B cell (primary cell): ENCODE data around the gene RNF227. TPM values are rescaled to one million over a fixed set of nuclear protein-coding genes. Genes with fewer than 3 reads are reported as not detected.

Source experiments
- ATAC-seq: fragments of 200-7000 bp; cut with Tn5 transposase; one replicate; pipeline ENCODE4 v1.10.0; 2021; ENCODE audit warnings: low read depth, mild to moderate bottlenecking, moderate number of reproducible peaks, moderate library complexity
- CTCF ChIA-PET: fragments of 350-600 bp; sonication (Branson Sonifier 250); formaldehyde crosslinking; loops from one replicate; lab custom pipeline; 2021; ENCODE audit warnings: antibody characterized with exemption, inconsistent platforms; lab: Charles Lee
- POLR2A ChIA-PET: fragments of 350-600 bp; sonication (Branson Sonifier 250); formaldehyde crosslinking; loops from one replicate; lab custom pipeline; 2021; ENCODE audit warnings: antibody characterized with exemption; lab: Charles Lee
- DNase-seq: peaks from one replicate; pipeline ENCODE4 v3.0.0; 2013
- H2AFZ ChIP-seq: 2 replicates; pipeline ENCODE4 v1.6.1; 2012; ENCODE audit warnings: mild to moderate bottlenecking, low read depth, low read length; ENCODE audit not compliant: insufficient read depth, poor library complexity, severe bottlenecking
- H3K27ac ChIP-seq, 2 donors: 1 replicate in 1 of 2; 2 replicates in 1 of 2; pipeline ENCODE4 v1.5.1; 2012 to 2013; ENCODE audit warnings: low read length in 2 of 2, mild to moderate bottlenecking in 2 of 2, moderate library complexity in 1 of 2
- H3K27me3 ChIP-seq, 4 experiments: fragments of 200-600 bp in 1 of 4; sonication (generic) in 1 of 4; replicated peaks in 1 of 4; 1 replicate in 2 of 4; 2 replicates in 2 of 4; pipeline versions ENCODE4 v1.6.1 to v1.7.0; 2013 to 2016; ENCODE audit warnings: low read length in 3 of 4, mild to moderate bottlenecking in 2 of 4, mixed read lengths in 1 of 4, moderate library complexity in 1 of 4; ENCODE audit not compliant: insufficient read depth in 4 of 4, control insufficient read depth in 3 of 4; ENCODE audit errors: control extremely low read depth in 1 of 4
- H3K36me3 ChIP-seq, 2 experiments: replicated peaks in 1 of 2; 1 replicate in 1 of 2; 2 replicates in 1 of 2; pipeline versions ENCODE4 v1.6.1 to v1.7.1; 2013; ENCODE audit warnings: low read length in 1 of 2; ENCODE audit not compliant: insufficient read depth in 2 of 2, control insufficient read depth in 1 of 2; ENCODE audit errors: control extremely low read depth in 1 of 2, extremely low read depth in 1 of 2
- H3K4me1 ChIP-seq, 2 donors: fragments of 200-600 bp in 1 of 2; sonication (generic) in 1 of 2; 1 replicate in 1 of 2; 2 replicates in 1 of 2; pipeline versions ENCODE4 v1.5.1 to v1.6.1; 2013 to 2017; ENCODE audit warnings: low read length in 2 of 2; ENCODE audit not compliant: control insufficient read depth in 2 of 2, insufficient read depth in 2 of 2
- H3K4me2 ChIP-seq: replicated peaks from 2 replicates; pipeline ENCODE3; 2012; ENCODE audit warnings: mild to moderate bottlenecking, low read depth, low read length; ENCODE audit not compliant: poor library complexity, severe bottlenecking
- H3K4me3 ChIP-seq, 5 experiments: fragments of 200-600 bp in 1 of 5; sonication (generic) in 1 of 5; 1 replicate in 3 of 5; 2 replicates in 2 of 5; pipeline versions ENCODE4 v1.5.1 to v1.7.0; 2011 to 2016; ENCODE audit warnings: low read length in 4 of 5, mild to moderate bottlenecking in 4 of 5, low read depth in 2 of 5, control low read depth in 1 of 5, moderate library complexity in 1 of 5; ENCODE audit not compliant: insufficient read depth in 1 of 5; ENCODE audit errors: control extremely low read depth in 1 of 5, extremely low read depth in 1 of 5
- H3K79me2 ChIP-seq: fragments of 200-600 bp; sonication (generic); one replicate; pipeline ENCODE4 v1.6.0; 2016; ENCODE audit warnings: low read length; ENCODE audit not compliant: control insufficient read depth, insufficient read depth
- H3K9ac ChIP-seq: fragments of 200-600 bp; sonication (generic); 2 replicates; pipeline ENCODE4 v1.6.1; 2017; ENCODE audit warnings: mild to moderate bottlenecking, low read length, moderate library complexity
- H3K9me3 ChIP-seq, 3 donors: one replicate each; pipeline versions ENCODE4 v1.6.1 to v1.7.1; 2013; ENCODE audit warnings: low read length in 2 of 3; ENCODE audit not compliant: control insufficient read depth in 2 of 3, insufficient read depth in 1 of 3; ENCODE audit errors: control extremely low read depth in 1 of 3
- H4K20me1 ChIP-seq: 2 replicates; pipeline ENCODE4 v1.6.0; 2012; ENCODE audit warnings: mild to moderate bottlenecking, low read length; ENCODE audit not compliant: insufficient read depth, control insufficient read depth, poor library complexity, severe bottlenecking
- H3K27ac Mint-ChIP-seq: one replicate; pipeline ENCODE4 v1.8.0; 2021; ENCODE audit warnings: mixed read lengths
- H3K27me3 Mint-ChIP-seq: one replicate; pipeline ENCODE4 v1.8.0; 2021; ENCODE audit warnings: mixed read lengths
- H3K4me1 Mint-ChIP-seq: one replicate; pipeline ENCODE4 v1.8.0; 2021; ENCODE audit warnings: mixed read lengths
- H3K4me3 Mint-ChIP-seq: one replicate; pipeline ENCODE4 v1.8.0; 2021; ENCODE audit warnings: mixed read lengths
- H3K9me3 Mint-ChIP-seq: one replicate; pipeline ENCODE4 v1.8.0; 2022; ENCODE audit warnings: mixed read lengths; ENCODE audit not compliant: insufficient read depth
- EZH2 ChIP-seq: IDR thresholded peaks from 2 replicates; pipeline ENCODE4 v1.6.1; 2012; ENCODE audit warnings: borderline replicate concordance, low read depth, mild to moderate bottlenecking, moderate library complexity, low read length; ENCODE audit not compliant: insufficient read depth, poor library complexity, severe bottlenecking
- WGBS: methylation state at CpG from one replicate; pipeline ENCODE4 v1.1.5; 2013; ENCODE audit warnings: missing lambda C conversion rate; ENCODE audit not compliant: insufficient coverage; 5-methylcytosine and 5-hydroxymethylcytosine counted together
- intact Hi-C: fragments of 100-400 bp; cut with micrococcal nuclease; formaldehyde crosslinking; loops from one replicate; pipeline ENCODE4 v1.10.0; 2022
- polyA plus RNA-seq: library from polyadenylated mRNA; depleted of rRNA; stranded (reverse); fragments of >200 nt; gene quantifications from 2 replicates; pipeline ENCODE4 v1.2.3, GENCODE V29; 2012
- total RNA-seq, 2 donors: library from RNA; stranded (reverse); fragments of 120-200 nt in 1 of 2; gene quantifications; 1 replicate in 1 of 2; 2 replicates in 1 of 2; pipeline versions ENCODE4 v1.2.3 to v1.2.4, GENCODE V29; 2013 to 2022
- TF ChIP-seq, protein P1 (sequence below): fragments of 200-600 bp; IDR thresholded peaks from one replicate; pipeline ENCODE4 v1.8.0; 2022; ENCODE audit warnings: antibody characterized with exemption, mild to moderate bottlenecking

The RNF227 gene
- total and polyA plus RNA-seq, 2 donors (not counting 1 experiment from before 2014, with no cell fraction given): 3.8 to 11.8 TPM

DNA sequence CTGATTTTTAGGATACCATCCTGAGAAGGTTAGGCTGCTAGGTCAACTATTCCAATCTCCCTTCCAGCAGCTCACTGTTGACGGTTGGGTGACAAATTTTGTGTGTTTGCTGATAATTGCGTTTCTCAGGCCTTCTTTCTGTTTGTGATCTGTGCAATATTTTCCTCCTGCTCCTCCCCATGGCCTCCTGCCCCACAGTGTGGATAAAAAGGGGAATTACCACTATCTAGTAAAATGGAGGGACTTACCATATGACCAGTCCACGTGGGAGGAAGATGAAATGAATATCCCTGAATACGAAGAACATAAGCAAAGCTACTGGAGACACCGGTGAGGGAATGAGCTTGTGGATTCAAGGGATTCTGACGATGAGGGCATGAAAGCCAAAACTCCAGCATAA is 18.3 kb downstream of the RNF227 start:
- ATAC-seq (peak; percentile 39), DNase-seq (peak; percentile 33)
- H3K36me3 ChIP-seq: peaks cover 4 to 76% of the 10 kb centered on the region in 2 experiments
- Mint-ChIP-seq H3K4me3 (no peak overlapping the region), H3K9me3 (no peaks in the 10 kb centered on the region), H3K27me3 (no peaks in the 10 kb centered on the region), H3K4me1 (no peaks in the 10 kb centered on the region), H3K27ac (no peak overlapping the region)
- H3K9me3 ChIP-seq: no peaks in the 10 kb centered on the region
- CTCF ChIA-PET: interaction anchor here (0.9 to 2.8 kb wide), 8 partner anchors 34 to 163 kb away, joined by 3 to 21 read pairs (median 4); partner anchors contain the start of gene NAA38
- intact Hi-C loops: no loop called here
- H3K79me2 ChIP-seq: no peaks in the 10 kb centered on the region
- no peak overlapping the region for H3K9ac ChIP-seq
- no peaks in the 10 kb centered on the region for H4K20me1 ChIP-seq
- H3K4me3 ChIP-seq: no peak overlapping the region
- no peak for TF ChIP-seq EZH2
- TF ChIP-seq, protein P1, sequence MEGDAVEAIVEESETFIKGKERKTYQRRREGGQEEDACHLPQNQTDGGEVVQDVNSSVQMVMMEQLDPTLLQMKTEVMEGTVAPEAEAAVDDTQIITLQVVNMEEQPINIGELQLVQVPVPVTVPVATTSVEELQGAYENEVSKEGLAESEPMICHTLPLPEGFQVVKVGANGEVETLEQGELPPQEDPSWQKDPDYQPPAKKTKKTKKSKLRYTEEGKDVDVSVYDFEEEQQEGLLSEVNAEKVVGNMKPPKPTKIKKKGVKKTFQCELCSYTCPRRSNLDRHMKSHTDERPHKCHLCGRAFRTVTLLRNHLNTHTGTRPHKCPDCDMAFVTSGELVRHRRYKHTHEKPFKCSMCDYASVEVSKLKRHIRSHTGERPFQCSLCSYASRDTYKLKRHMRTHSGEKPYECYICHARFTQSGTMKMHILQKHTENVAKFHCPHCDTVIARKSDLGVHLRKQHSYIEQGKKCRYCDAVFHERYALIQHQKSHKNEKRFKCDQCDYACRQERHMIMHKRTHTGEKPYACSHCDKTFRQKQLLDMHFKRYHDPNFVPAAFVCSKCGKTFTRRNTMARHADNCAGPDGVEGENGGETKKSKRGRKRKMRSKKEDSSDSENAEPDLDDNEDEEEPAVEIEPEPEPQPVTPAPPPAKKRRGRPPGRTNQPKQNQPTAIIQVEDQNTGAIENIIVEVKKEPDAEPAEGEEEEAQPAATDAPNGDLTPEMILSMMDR: no peak
- POLR2A ChIA-PET: no interaction called here
- H3K4me1 ChIP-seq: no peaks in the 10 kb centered on the region
- H2AFZ ChIP-seq: no peak overlapping the region
- no peak overlapping the region for H3K4me2 ChIP-seq
- WGBS: 71% methylated on average over 4 of the region's 6 CpGs
- H3K27me3 ChIP-seq: no peaks in the 10 kb centered on the region
- H3K27ac ChIP-seq: no peak overlapping the region

DNA sequence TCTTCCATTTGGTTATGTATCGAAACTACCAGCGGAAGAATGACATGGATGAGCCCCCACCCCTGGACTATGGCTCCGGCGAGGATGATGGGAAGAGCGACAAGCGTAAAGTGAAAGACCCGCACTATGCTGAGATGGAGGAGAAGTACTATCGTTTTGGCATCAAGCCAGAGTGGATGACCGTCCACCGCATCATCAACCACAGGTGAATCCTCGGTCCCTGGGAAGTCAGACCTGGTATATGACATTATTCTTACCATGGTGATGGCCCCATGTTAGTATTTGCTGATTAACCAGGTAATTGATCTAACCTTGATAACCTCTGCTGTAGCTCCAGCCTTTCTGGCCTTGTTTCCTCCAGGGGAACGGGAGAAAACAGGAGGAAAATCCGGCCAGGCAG is 19.0 kb downstream of the RNF227 start:
- no peaks in the 10 kb centered on the region for H3K27me3 Mint-ChIP-seq
- 95% methylated on average over 11 of the region's 13 CpGs for WGBS
- no peaks in the 10 kb centered on the region for H3K27me3 ChIP-seq
- H3K9me3 ChIP-seq: no peaks in the 10 kb centered on the region
- H3K79me2 ChIP-seq: no peaks in the 10 kb centered on the region
- TF ChIP-seq, protein P1: no peak
- no peak for TF ChIP-seq EZH2
- no peak overlapping the region for H3K4me2 ChIP-seq
- no peak overlapping the region for H3K27ac Mint-ChIP-seq
- no peak for DNase-seq
- no peaks in the 10 kb centered on the region for H3K9me3 Mint-ChIP-seq
- H3K27ac ChIP-seq: no peak overlapping the region
- H4K20me1 ChIP-seq: no peaks in the 10 kb centered on the region
- H2AFZ ChIP-seq: no peak overlapping the region
- no peaks in the 10 kb centered on the region for H3K4me1 Mint-ChIP-seq
- CTCF ChIA-PET: interaction anchor here (0.9 to 2.8 kb wide), 6 partner anchors 33 to 161 kb away, joined by 3 to 21 read pairs (median 6); partner anchors contain the start of gene NAA38
- H3K36me3 ChIP-seq: peaks cover 4 to 70% of the 10 kb centered on the region in 2 experiments
- no peak overlapping the region for H3K4me3 Mint-ChIP-seq
- H3K4me1 ChIP-seq: no peaks in the 10 kb centered on the region
- no peak for ATAC-seq
- POLR2A ChIA-PET: no interaction called here
- intact Hi-C loops: no loop called here
- no peak overlapping the region for H3K4me3 ChIP-seq
- no peak overlapping the region for H3K9ac ChIP-seq
